OCI-LY7 (cell line): ENCODE data around the gene PIBF1.

ENCODE experiments used
- EZH2phosphoT487 ChIP-seq: fragments of 200-600 bp; sonication (generic); IDR thresholded peaks from 2 replicates; pipeline ENCODE4 v1.6.1; 2018; ENCODE audit warnings: low read depth, borderline replicate concordance, mild to moderate bottlenecking, mixed run types, antibody characterized with exemption, low read length, moderate library complexity, mixed read lengths
- TF ChIP-seq, protein P1 (sequence below): fragments of 200-600 bp; sonication (generic); conservative IDR thresholded peaks from 2 replicates; pipeline ENCODE4 v1.5.1; 2014; ENCODE audit warnings: mild to moderate bottlenecking, antibody characterized with exemption, low read length, moderate library complexity, mixed read lengths

- TF ChIP-seq, protein P1, sequence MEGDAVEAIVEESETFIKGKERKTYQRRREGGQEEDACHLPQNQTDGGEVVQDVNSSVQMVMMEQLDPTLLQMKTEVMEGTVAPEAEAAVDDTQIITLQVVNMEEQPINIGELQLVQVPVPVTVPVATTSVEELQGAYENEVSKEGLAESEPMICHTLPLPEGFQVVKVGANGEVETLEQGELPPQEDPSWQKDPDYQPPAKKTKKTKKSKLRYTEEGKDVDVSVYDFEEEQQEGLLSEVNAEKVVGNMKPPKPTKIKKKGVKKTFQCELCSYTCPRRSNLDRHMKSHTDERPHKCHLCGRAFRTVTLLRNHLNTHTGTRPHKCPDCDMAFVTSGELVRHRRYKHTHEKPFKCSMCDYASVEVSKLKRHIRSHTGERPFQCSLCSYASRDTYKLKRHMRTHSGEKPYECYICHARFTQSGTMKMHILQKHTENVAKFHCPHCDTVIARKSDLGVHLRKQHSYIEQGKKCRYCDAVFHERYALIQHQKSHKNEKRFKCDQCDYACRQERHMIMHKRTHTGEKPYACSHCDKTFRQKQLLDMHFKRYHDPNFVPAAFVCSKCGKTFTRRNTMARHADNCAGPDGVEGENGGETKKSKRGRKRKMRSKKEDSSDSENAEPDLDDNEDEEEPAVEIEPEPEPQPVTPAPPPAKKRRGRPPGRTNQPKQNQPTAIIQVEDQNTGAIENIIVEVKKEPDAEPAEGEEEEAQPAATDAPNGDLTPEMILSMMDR, result no peak
- TF ChIP-seq EZH2phosphoT487, result no peak
Observed at GRCh38 chr13:72891423-72891822, 109.5 kb downstream of the PIBF1 start.
